ENCODE data around the gene GEMIN7.

GEMIN7 gene

DNA sequence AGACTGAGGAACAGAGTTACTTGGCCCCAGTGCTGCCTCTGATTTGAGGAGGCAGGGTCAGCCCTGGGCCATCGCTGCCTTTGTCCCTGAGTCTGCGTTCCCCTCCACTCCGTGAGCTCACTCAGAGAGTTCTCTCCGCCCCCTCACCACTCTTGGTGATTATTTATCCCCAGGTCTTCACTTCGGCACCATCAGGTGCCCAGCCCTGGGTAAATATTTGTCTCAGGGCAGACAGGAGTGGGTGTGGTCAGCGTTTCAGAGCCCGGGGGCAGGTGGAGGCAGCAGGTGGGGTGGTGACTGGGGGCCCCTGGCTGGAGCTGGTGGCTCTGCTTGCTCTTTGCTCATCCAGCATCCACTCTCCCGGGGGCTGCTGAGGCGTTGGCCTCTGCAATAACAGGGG lies 34.6 kb downstream of the GEMIN7 start:
- Histone ChIP-seq H3K4me3 (ENCODE audit: low read depth, low read length) (no peak overlapping the region), H3K4me2 (ENCODE audit: low read length) (no peak overlapping the region), H3K27me3 (ENCODE audit: control insufficient read depth, insufficient read depth, low read length) (no peaks in the 10 kb centered on the region), H3K79me2 (peaks cover 86% of the 10 kb centered on the region), H3K9me3 (ENCODE audit: control insufficient read depth, low read length) (no peaks in the 10 kb centered on the region), H3K9ac (no peak overlapping the region), H3K4me1 (no peaks in the 10 kb centered on the region), H2AFZ (no peak overlapping the region), H3K36me3 (ENCODE audit: control insufficient read depth, insufficient read depth, low read length) (no peaks in the 10 kb centered on the region), H3K27ac (no peak overlapping the region)
- TF ChIP-seq, protein P1, sequence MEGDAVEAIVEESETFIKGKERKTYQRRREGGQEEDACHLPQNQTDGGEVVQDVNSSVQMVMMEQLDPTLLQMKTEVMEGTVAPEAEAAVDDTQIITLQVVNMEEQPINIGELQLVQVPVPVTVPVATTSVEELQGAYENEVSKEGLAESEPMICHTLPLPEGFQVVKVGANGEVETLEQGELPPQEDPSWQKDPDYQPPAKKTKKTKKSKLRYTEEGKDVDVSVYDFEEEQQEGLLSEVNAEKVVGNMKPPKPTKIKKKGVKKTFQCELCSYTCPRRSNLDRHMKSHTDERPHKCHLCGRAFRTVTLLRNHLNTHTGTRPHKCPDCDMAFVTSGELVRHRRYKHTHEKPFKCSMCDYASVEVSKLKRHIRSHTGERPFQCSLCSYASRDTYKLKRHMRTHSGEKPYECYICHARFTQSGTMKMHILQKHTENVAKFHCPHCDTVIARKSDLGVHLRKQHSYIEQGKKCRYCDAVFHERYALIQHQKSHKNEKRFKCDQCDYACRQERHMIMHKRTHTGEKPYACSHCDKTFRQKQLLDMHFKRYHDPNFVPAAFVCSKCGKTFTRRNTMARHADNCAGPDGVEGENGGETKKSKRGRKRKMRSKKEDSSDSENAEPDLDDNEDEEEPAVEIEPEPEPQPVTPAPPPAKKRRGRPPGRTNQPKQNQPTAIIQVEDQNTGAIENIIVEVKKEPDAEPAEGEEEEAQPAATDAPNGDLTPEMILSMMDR (IDR thresholded peaks at IDR 0.05): no peak

DNA sequence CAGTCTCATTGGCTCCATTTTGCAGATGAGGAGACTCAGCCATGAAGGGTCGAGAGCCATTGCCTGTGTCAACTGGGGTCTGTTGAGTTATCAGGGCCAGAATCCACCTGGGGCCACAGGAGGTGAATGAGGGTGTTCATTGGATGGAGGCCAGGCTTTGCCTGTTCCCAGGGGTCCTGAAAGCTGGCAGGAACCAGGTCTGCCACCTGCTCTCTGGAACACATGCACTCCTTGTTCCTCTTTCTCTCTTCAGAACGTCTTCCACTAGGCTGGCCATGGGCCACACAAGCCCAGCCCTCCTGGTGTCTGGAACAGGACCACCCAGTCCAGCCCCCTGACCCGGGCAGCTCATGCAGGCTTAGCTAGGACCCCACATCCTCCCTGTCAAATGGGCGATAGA lies 35.1 kb downstream of the GEMIN7 start:
- Histone ChIP-seq H2AFZ (no peak overlapping the region), H3K36me3 (ENCODE audit: control insufficient read depth, insufficient read depth, low read length) (no peaks in the 10 kb centered on the region), H3K79me2 (peaks cover 85% of the 10 kb centered on the region), H3K9me3 (ENCODE audit: control insufficient read depth, low read length) (no peaks in the 10 kb centered on the region), H3K4me2 (ENCODE audit: low read length) (no peak overlapping the region), H3K4me3 (ENCODE audit: low read depth, low read length) (no peak overlapping the region), H3K27ac (no peak overlapping the region), H3K27me3 (ENCODE audit: control insufficient read depth, insufficient read depth, low read length) (no peaks in the 10 kb centered on the region), H3K9ac (no peak overlapping the region), H3K4me1 (no peaks in the 10 kb centered on the region)
- TF ChIP-seq, protein P1 (IDR thresholded peaks at IDR 0.05): no peak

DNA sequence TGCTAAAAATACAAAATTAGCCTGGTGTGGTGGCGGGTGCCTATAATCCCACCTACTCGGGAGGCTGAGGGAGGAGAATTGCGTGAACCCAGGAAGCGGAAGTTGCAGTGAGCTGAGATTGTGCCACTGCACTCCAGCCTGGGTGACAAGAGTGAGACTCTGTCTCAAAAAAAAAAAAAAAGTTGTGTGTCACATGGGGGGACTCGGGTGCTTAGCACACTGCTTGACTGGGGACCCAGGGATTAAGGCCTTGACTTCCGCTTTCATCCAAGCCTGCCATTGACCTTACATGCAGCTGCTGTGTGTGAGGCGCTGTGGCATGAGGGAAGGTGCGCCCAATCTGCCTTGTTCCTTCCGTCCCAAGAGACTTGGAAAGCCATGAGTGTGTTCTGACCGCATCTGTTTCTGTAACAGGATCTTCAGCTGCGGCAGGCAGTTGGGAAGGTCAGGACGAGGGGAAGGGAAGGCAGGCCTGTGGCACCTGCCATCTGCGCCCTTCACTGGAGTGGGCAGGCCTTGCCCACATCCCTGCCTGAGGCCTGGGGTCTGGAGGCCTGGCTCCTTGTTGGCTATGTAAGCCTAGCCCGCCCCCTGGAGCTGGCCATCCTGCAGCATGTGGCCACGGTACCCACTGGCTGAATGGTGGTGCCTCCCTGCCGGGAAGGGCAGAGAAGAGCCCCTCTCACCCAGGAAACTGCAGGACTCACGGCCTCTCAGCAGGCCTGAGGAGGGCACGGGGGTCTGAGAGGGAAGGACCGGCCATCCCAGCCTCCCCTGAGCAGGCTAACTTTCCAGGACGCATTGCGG lies 37.0 kb downstream of the GEMIN7 start:
- Histone ChIP-seq H3K27me3 (ENCODE audit: control insufficient read depth, insufficient read depth, low read length) (no peaks in the 10 kb centered on the region), H3K79me2 (peaks cover 82% of the 10 kb centered on the region), H3K27ac (no peak overlapping the region), H3K4me2 (ENCODE audit: low read length) (no peak overlapping the region), H3K9me3 (ENCODE audit: control insufficient read depth, low read length) (no peaks in the 10 kb centered on the region), H3K9ac (no peak overlapping the region), H3K4me1 (no peaks in the 10 kb centered on the region), H3K36me3 (ENCODE audit: control insufficient read depth, insufficient read depth, low read length) (no peaks in the 10 kb centered on the region), H2AFZ (no peak overlapping the region), H3K4me3 (ENCODE audit: low read depth, low read length) (no peak overlapping the region)
- TF ChIP-seq, protein P1 (IDR thresholded peaks at IDR 0.05): no peak

DNA sequence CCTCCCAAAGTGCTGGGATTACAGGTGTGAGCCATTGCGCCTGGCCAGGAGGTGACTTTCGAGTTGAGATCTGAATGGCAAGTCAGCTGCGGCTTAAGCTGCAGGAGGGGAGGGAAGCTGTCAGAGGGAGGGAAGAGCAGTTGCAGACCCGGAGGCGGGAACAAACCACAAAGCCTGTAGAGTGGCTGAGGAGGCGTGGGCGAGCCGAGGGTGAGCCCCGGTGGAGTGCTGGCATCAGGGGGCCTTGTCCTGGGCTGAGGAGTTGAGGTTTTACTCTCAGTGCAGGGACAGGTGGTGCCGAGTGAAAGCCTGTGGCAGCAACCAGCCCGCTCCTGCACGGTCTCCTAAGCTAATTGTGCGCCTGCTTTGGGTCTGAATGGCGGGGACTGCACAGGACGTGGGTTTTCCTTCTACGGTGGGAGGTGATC lies 38.1 kb downstream of the GEMIN7 start:
- Histone ChIP-seq H3K4me2 (ENCODE audit: low read length) (no peak overlapping the region), H3K79me2 (peaks cover 83% of the 10 kb centered on the region), H3K4me1 (no peaks in the 10 kb centered on the region), H3K9me3 (ENCODE audit: control insufficient read depth, low read length) (no peaks in the 10 kb centered on the region), H3K27ac (no peak overlapping the region), H2AFZ (no peak overlapping the region), H3K4me3 (ENCODE audit: low read depth, low read length) (no peak overlapping the region), H3K27me3 (ENCODE audit: control insufficient read depth, insufficient read depth, low read length) (no peaks in the 10 kb centered on the region), H3K36me3 (ENCODE audit: control insufficient read depth, insufficient read depth, low read length) (no peaks in the 10 kb centered on the region), H3K9ac (no peak overlapping the region)
- TF ChIP-seq, protein P1 (IDR thresholded peaks at IDR 0.05): no peak

GRCh38 chr19:45117671-45118070 lies 38.6 kb downstream of the GEMIN7 start:
- no peaks in the 10 kb centered on the region for H3K4me1 ChIP-seq
- no peaks in the 10 kb centered on the region for H3K9me3 ChIP-seq (ENCODE audit: control insufficient read depth, low read length)
- no peak overlapping the region for H3K4me2 ChIP-seq (ENCODE audit: low read length)
- H3K36me3 ChIP-seq (ENCODE audit: control insufficient read depth, insufficient read depth, low read length): no peaks in the 10 kb centered on the region
- H3K27me3 ChIP-seq (ENCODE audit: control insufficient read depth, insufficient read depth, low read length): no peaks in the 10 kb centered on the region
- H3K4me3 ChIP-seq (ENCODE audit: low read depth, low read length): no peak overlapping the region
- no peak overlapping the region for H3K9ac ChIP-seq
- no peak overlapping the region for H3K27ac ChIP-seq
- TF ChIP-seq, protein P1 (IDR thresholded peaks at IDR 0.05): no peak
- H3K79me2 ChIP-seq: peaks cover 79% of the 10 kb centered on the region
- H2AFZ ChIP-seq: no peak overlapping the region

Data from parathyroid adenoma (tissue), 2 donors.